ENCODE data around the gene CDC25B.
A peak's percentile ranks its signal among the peaks of the same experiment; 100 is the strongest.

CDC25B gene

DNA sequence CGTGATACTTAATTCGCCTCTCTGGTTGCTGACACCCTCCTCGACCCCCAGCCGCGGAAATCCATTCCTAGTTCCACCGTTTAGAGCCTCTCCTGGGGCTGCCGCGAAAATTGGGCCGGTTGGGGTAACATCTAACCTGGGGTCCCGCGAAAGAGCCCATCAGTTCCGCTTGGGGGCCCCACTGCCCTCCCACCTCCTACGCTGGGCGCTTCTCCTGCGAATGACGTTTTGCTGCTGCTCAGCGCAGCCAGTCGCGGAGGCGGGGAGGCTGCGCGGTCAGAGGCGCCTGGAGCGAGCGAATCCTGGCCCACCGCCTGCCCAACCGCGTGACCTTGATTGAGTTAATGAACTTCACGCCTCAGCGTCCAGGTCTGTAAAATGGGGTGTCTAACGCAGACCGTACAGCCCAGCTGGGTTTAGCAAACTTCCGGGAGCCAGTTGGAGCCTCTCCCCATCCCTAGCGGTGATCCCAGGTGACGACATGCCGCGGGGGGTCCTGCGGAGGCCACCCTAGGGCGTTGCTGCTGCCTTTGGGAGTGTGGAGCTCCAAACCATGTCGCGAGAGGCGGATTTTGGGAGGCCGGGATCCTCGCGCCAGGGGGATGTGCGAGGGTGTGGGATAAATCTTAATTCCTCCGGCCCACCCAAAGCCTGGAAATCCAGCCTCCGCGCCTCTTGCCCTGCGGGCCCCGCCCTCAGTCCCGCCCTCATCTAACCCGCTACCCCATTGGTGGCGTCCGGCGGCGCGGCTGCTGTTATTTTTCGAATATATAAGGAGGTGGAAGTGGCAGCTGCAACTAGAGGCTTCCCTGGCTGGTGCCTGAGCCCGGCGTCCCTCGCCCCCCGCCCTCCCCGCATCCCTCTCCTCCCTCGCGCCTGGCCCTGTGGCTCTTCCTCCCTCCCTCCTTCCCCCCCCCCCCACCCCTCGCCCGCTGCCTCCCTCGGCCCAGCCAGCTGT lies at the start of gene CDC25B:
Gene CDC25B, plus strand, starts transcription at position 800 of the 958 bp plus-strand sequence. CDS start 222 bp downstream, outside the sequence.
- DNase-seq: peak; percentile 67

DNA sequence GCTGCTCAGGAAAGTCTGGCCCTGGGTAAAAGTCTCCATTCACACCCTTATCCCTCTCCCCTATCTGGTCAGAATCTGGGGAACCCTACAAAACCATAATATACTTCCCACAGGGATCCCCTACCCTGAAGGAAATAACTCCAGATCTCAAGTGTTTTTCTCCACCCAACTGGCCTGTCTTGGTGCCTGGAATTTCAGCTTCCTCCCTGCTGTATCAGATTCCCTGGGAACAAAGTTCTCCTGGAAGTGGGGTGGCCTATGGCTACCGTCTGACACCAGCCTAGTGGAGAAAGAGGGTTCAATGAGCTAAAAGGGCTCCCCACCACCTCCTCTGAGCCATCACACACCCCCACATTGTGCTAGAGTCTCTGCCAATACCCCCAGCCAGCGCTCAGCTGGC lies 48.6 kb upstream of the CDC25B start:
- no peak for DNase-seq

DNA sequence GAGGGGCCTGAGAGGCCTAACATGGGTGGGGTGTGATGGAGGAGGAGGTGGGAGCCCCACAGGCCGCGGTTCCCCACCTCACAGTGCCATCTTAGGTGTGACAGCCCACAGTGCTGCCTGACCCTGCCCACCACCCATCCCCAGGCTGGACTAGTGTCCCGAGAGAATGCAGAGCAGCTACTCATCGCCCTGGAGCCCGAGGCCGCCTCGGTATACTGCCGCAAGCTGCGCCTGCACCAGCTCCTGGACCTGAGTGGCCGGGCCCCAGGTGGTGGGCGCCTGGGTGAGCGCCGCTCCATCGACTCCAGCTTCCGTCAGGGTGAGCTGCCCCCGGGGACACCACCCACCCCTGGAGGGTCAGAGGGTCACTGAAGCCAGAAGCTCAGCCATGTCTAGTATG lies 48.0 kb upstream of the CDC25B start:
- DNase-seq: no peak

DNA sequence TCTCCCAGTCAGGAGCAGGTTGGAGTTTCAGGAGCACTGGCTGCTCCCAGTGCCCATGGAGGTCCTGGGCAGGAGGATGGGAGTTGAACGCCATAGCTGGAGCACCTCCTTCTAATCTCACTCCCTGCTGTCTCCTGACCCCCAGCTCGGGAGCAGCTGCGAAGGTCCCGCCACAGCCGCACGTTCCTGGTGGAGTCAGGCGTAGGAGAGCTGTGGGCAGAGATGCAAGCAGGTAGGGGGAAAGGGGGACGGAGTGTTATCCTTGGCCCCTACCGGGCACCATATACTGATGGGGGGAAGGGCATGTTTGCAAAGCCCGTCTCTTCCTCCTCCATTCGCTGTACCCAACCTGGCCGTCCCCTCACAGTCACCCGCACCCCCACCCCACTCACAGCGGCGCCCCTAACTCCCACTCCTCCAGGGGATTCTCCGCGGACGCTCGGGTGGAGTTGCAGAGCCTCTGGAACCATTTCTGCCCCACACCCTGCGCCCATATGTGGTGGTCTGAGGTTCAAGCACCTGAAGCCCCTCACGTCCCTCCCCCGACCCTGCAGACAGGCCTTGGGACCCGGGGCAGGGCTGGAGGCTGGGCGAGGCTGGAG lies 46.9 kb upstream of the CDC25B start:
- DNase-seq: no peak

DNA sequence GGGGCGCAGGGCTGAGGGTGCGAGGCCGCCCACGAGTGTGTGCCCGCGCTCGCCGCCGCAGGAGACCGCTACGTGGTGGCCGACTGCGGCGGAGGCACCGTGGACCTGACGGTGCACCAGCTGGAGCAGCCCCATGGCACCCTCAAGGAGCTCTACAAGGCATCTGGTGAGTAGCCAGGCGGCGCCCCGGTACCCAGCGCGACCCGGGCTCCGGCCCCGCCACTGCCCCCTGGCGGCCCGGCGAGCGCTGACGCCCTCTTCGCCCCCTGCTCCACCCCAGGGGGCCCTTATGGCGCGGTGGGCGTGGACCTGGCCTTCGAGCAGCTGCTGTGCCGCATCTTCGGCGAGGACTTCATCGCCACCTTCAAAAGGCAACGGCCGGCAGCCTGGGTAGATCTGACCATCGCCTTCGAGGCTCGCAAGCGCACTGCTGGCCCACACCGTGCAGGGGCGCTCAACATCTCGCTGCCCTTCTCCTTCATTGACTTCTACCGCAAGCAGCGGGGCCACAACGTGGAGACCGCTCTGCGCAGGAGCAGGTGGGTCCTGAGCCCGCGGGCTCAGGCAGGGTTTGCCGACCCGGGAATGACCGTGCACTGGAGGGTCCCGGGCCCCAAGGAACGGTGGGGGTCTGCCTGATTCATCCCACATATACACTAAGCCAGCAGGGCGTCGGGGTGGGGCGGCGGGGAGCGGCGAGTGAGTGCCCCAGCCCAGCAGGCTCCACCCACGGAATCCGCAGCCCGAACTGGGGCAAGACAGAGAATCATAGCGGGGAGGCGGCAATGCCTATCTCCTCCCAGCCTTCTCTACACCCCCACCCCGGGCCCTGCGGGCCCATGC lies 46.2 kb upstream of the CDC25B start:
- no peak for DNase-seq

DNA sequence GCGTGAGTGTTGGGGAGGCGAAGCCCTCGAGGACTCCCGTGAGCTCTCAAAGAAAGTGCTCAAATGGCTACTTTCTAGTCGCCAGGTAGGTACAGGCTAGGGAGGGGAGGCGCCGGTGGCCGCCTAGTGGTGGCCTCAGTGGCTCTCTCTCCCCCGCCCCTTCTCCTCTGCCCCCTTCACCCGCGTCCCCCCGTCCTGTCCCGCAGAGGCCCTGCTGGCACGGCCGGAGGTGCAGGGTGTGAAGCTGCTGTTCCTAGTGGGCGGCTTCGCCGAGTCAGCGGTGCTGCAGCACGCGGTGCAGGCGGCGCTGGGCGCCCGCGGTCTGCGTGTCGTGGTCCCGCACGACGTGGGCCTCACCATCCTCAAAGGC lies 44.8 kb upstream of the CDC25B start:
- DNase-seq: no peak

DNA sequence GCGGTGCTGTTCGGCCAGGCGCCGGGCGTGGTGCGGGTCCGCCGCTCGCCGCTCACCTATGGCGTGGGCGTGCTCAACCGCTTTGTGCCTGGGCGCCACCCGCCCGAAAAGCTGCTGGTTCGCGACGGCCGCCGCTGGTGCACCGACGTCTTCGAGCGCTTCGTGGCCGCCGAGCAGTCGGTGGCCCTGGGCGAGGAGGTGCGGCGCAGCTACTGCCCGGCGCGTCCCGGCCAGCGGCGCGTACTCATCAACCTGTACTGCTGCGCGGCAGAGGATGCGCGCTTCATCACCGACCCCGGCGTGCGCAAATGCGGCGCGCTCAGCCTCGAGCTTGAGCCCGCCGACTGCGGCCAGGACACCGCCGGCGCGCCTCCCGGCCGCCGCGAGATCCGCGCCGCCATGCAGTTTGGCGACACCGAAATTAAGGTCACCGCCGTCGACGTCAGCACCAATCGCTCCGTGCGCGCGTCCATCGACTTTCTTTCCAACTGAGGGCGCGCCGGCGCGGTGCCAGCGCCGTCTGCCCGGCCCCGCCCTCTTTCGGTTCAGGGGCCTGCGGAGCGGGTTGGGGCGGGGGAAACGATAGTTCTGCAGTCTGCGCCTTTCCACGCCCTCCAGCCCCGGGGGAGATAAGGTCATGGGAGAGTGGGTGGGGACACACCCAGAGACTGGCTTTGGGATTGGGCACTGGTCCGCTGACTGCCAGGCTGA lies 44.3 kb upstream of the CDC25B start:
- DNase-seq: no peak

DNA sequence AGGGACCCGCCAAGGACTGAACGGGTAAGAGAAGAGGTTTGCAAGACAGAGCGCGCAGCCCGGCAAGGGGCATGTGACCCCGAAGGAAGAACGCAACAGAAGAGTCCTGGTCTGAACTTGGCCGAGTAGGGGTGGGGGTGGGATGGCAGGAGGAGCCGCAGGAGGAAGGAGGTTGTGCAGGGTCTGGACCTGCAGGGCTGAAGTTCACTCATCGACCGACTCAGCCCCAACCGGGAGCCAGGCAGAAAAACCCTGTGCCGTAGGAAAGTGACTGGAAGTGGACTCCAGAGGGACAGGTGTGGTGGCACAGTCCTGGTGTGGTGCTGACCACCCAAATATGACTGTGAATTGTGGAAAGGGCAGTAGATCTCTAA lies 43.7 kb upstream of the CDC25B start:
- DNase-seq: no peak

DNA sequence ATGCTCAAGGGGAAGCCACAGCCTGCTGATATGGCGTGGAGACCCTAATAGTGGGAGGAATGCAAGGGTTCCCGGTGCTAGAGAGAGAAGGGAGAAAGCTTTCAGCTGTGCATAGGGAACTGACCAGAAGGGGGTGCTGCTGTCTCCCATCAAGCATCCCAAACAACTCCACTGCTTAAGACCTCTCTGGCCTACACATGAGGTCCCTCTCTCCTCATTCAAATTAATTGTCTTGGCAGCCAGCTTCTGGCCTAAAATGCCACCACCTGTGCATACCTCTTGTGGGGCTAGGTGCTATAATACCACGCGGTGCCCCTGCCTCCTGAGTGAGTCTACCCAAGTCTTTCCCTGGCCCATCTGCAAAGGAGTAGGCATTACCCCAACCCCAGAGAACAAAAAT lies 43.0 kb upstream of the CDC25B start:
- DNase-seq: no peak

DNA sequence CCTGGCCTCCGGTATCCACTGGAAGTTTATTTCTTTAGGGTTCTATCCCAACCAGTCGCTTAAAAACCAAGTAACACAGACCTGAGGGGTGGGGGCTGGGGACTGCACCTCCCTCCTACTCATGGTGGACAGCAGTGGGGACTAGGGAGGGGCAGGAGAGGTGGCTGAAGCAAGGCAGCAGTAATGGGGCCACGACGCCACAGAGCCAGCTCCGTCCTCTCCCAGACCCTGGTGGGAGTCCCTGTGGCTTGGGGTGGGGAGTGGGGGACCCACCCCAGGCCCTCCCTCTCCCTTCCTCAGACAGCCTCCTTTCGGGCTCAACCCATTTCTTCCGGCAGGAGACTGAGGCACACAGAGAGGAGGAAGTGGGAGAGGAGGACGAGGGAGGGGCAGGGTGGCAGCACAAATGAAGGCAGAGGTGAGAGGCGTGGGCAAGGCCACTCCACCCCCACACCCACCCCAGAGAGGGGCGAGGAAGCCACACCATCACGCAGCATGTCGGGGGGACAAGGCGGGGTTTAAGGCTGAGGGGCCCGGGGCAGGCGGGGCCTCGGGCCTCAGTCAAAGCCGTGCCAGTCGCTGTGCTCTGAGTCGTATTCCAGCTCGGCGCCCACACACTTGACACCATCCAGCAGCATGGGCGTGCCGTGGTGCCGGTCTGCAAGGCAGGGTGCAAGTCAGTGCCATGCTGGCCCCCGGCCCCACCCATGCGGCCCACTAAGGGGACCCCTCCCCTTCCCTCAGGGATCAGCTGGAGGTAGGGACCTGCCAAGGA lies 42.4 kb upstream of the CDC25B start:
- no peak for DNase-seq

DNA sequence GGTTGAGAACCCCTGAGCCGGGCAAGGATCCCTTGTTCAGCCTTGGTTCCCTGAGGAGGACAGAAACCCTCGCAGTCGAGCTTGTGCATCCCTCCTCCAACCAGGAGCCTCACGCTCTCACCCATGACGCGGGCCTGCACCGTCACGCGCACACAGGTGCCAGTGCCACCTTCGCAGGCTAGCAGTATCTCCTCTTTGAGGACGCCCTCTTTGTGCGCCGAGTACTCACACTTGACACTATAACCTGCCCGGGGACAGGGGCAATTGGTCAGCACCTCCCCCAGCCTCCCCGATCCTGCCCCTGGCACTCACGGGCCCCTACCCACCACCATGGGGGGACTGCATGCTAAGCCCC lies 41.9 kb upstream of the CDC25B start:
- no peak for DNase-seq

DNA sequence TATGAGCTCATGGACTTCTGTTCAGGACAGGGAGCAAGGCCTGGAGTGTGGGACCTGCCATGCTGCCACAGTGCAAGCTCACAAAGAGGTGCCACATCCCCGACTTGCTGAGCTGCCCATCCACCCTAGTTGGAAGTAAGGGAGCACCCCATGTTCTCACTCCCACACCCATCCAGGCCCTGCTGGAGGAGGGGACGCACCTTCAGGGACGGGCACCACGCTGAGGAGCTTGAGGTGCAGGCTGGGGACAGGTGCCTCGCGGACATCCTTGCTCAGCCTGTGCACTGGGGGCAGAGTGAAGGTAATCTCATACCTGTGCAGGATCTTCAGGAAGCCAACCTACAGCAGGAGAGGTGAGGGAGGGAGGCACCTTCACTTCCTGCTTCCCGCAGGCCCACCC lies 40.8 kb upstream of the CDC25B start:
- DNase-seq: no peak

DNA sequence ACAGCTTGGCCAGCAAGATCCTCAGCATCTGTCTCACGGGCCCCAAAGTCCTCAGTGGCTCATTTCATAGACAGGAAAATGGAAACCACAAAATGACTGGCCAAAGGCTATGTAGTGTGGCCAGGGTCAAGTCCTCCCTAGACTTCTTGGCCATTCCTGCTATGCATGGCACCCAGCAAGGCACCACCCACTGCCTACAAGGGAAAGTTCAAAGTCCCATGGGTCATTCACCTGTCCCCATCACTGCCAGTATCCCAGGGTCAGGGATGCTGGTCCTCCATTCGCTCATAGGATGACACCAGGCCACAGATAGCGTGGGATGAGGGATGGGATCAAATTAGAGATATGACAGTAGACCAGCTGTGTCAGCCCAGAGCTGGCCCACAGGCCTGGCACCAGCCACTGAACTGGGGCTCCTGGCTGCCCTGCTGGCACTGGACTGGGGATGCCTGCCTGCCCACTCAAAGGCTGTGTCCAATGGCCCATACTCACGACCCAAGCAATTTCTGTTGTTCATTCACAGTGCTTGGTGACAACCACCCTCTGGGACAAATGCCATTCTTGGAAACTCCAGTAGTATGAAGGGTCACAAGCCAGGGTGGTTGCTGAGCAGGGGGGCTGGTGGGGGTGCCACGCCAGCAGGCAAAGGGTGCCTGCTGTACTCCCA lies 40.2 kb upstream of the CDC25B start:
- DNase-seq: no peak

DNA sequence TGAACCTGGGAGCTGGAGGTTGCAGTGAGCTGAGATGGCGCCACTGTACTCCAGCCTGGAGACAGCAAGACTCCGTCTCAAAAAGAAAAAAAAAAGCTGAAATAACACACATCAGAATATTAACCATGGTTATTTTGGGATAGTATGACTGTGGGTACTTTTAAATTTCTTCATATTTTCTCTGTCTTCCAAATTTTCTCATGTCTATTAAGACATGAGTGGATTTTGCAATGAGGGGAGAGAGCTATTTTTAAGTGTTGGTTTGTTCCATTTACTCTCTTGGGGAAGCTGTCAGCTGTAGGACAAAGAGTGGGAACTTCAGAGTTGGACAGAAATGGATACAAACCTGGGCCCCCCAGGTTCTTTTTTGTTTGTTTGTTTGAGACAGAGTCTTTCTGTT lies 38.8 kb upstream of the CDC25B start:
- DNase-seq: no peak

DNA sequence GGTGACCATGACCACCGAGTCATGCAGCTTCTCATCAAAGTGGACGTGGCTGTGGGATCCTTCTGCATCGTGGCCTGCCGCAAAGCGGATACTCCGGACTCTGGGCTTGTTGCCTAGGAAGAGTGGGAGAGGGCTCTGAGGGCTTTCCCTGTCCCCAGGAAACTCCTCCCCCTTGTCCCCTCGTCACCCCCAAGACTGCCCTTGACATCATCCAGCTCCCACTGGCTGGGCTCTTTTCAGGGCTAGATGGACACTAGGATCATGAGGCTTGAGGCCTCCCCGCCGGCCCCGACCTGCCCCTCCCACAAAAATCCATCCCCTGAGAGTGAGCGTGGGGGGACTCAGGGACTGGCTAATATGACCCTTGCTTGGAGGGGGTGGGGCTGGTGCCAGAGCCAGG lies 37.5 kb upstream of the CDC25B start:
- no peak for DNase-seq

DNA sequence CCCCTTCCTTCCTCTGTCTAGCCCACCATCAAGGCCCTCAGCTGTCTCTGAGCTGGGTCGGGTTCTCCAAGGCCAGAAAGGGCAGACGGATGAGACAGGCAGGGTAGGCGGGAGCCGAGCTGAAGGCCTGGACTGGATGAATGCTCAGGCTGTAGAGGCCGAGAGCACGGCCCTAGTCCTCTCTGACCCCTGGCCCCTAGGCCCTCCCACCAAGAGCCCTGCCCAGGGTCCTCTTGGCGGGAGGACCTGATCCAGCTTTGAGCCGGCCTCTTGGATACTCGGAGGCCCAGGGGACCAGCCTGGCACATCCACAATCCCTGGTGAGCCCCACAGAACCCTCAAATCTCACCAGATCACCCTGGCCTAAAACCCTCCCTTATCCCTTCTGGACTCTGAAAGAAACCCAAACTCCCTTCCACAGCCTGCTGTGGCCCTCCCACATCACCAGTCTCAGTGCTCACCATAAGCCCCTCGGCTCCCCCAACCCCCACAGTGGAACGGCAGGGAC lies 36.7 kb upstream of the CDC25B start:
- DNase-seq: no peak

DNA sequence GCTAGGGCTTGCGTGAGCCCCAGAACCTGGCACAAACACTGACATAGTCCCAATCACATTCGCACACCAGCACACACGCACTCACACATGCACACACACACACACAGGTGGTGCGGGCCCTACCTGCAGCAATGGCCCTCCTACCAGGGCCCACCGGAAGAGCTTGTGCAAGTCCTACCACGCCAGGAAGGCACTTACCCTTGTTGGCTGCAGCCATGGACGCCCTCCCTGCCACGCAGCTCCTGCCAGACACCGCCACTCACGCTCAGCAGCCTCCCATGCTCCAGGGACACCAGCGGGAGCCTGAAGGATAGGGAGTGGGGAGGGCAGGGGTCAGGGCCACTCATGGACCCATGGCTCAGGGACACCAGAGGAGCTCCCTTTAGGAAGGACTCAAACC lies 36.2 kb upstream of the CDC25B start:
- no peak for DNase-seq

DNA sequence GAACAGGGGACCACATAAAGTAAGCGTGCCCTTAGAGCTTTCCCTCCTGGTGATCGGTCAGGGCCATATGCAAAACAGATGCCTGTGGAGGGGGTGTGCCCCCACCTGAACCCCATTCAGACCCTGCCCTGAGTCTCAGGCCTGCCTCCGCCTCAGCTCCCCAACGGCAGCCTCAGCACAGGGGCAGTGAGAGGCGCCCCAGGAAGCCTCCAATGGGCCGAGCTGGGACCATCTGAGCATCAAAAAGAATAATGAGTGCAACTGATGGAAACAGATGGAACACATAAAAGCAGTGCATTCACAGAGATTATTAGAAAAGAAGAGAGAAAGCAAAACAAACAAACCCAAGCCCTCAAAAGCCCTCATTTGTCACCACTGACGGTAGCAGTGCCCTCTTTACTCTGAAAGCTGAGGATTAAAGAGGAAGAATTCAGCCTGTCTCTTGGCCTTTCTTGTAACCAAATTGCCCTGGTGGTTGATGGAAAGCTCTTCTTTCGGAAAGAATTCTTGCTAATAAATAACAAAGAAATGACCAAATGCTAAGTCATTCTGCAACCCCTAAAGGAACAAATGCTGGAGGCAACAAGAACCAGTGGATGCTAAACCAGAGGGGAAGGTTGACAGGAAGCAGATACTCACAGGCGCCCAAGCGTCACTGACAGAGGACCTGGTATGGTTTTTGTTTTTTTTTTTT lies 35.3 kb upstream of the CDC25B start:
- no peak for DNase-seq

DNA sequence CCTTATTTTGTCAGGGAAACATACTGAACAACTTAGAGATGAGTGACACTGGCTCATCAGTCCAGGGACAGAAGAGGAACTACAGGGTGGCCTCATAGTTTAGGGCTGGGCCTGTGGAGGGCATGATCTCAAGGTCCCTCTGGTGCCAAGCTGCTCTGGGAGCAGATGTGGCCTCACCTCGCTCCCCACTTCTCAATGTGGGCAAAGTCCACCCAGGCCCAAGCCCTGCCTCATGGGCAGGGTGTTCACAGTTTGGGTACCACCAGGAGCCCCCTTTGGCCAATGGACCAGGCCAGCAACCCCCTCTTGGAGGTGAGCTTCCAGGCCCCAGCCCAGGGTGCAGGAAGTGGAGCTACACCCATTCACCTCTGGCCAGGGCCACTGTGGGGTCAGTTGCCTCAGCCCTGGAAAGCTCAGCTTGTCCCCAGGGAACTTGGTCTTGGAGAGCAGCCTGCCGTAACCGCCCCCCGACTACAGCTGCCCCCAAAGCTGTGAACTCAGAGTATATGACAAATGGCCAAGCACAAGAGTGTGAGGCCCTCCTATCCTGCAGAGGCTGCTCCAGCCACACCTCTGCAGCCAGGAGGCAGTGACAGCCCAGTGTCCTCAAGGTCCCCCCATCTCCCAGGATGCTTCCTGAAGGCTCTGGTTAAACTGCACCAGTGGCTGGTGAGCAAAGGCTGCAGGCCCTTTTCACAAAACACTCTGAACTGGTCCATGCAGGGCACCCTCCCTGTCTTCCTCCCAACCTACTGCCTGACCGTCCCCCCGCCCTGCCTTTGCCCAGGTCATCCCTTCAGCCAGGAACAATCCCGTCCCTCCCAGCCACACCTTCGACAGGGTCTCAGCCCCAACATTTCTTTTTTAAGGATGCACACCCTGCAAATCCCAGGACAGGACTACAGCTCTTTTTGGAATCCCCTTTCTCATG lies 32.2 kb upstream of the CDC25B start:
- DNase-seq: no peak

DNA sequence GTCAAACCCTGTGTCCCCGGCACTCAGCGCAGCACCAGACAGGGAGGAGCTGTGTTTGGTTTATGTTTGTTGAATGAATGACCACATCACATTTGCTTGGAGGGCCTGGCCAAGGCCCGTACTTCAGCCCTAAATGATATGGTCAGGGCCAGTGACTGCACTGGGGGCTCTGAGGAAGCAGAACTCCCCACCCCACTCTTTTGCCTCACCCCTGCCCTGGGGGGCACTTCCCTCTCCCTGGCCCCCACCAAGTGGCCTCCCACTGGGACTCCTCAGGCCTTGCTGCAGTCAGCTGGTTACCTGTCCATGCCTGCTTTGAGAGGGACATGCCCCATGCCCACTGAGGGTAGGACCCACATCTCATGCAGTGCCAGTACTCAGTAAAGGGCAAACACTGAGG lies 31.5 kb upstream of the CDC25B start:
- no peak for DNase-seq
